Measurements from ENCODE around the gene DNAJB2.

Gene DNAJB2

DNA sequence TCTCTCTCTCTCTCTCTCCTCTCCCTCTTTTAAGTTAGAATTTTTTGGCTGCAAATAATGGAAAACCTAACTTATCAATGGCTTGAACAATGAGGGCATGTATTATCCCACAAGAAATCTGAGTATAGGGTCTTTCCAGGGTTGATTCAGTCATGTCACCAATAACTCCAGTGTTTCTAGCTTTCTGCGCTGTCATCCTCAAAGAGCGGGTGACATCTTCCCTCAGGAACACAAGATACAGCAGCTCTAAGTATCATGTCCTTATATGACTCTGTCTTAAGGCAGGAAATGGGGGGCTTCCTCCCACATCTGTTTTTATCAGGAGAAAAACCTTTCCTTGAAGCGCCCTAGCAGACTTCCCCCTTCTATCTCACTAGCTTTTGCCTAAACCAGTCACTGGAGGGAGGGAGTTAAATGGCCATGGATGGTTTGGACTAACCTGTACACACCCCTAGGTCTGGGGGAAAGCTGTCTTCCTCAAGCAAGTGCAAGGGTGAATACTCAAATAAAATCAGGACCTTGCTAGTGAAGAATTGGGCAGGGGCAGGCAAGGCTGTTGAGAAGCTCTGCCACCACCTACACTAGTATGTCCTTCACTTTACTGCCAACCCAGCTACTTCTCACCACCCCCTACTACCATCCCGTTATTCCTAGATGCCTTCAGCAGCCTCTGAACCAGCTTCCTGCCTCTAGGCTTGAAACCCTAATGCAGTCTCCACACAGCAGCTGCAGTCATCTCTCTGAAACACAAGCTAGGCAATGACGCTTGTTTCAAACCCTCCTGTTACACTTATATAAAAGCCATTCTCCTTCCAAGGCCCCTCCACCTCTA, 17.9 kb upstream of the DNAJB2 start:
- 83 to 85% methylated on average over 2 to 4 of the region's 5 CpGs for WGBS, 2 experiments (ENCODE audit: insufficient coverage in 2 of 2)
- Histone ChIP-seq H3K9me3 (ENCODE audit: control insufficient read depth, low read length) (no peaks in the 10 kb centered on the region), H3K4me3 (ENCODE audit: extremely low read depth, insufficient read depth, low read length, poor library complexity, severe bottlenecking) (no peak overlapping the region), H3K27ac (ENCODE audit: low read depth, low read length, severe bottlenecking) (no peak overlapping the region), H3K36me3 (ENCODE audit: control insufficient read depth, insufficient read depth, low read length) (no peaks in the 10 kb centered on the region), H3K4me1 (ENCODE audit: control insufficient read depth, insufficient read depth, low read length, poor library complexity, severe bottlenecking) (no peaks in the 10 kb centered on the region)

DNA sequence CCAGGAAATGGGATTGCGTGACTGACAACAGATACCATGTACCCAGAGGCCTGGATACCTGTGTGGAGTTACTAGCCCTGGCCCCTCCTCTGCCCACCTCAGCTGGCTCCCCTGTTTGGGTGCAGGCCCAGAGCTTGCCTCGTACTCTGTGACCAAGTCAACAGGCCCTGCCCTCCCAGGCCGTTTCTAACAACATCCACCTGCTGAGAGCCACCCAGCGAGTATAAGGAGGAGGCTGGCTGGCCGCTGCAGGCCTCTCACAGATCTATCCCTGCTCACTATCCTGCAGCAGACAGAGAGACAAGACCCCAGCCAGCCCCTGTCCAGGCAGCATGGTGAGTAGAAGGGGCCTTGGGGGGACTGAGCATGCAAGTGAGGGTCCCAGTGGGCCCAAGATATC, 12.9 kb upstream of the DNAJB2 start:
- Histone ChIP-seq H3K4me1 (ENCODE audit: control insufficient read depth, insufficient read depth, low read length, poor library complexity, severe bottlenecking) (no peaks in the 10 kb centered on the region), H3K36me3 (ENCODE audit: control insufficient read depth, insufficient read depth, low read length) (no peaks in the 10 kb centered on the region), H3K4me3 (ENCODE audit: extremely low read depth, insufficient read depth, low read length, poor library complexity, severe bottlenecking) (no peak overlapping the region), H3K27ac (ENCODE audit: low read depth, low read length, severe bottlenecking) (no peak overlapping the region), H3K9me3 (ENCODE audit: control insufficient read depth, low read length) (no peaks in the 10 kb centered on the region)
- 72 to 92% methylated on average over 1 to 4 of the region's 5 CpGs for WGBS, 2 experiments (ENCODE audit: insufficient coverage in 2 of 2)

DNA sequence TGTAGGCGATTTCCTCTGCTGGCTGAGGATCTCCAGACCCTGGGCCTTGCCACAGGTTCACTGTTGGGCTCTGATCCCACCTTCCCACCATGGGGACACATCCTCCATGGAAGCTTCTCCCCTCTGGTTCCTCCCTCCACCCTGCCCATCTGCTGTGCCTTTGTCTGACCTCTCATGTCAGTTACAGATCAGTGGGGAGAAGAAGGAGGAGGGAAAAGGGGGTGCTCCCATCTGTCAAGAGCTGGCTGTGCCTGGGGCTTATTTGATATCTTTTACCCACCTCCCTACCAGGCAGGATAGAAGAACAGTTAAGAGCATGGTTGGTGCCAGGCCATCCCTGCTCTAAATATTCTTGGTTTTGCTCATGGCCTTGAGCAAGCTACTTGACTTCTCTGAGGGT, 12.3 kb upstream of the DNAJB2 start:
- Histone ChIP-seq H3K9me3 (ENCODE audit: control insufficient read depth, low read length) (no peaks in the 10 kb centered on the region), H3K4me3 (ENCODE audit: extremely low read depth, insufficient read depth, low read length, poor library complexity, severe bottlenecking) (no peak overlapping the region), H3K36me3 (ENCODE audit: control insufficient read depth, insufficient read depth, low read length) (no peaks in the 10 kb centered on the region), H3K27ac (ENCODE audit: low read depth, low read length, severe bottlenecking) (no peak overlapping the region), H3K4me1 (ENCODE audit: control insufficient read depth, insufficient read depth, low read length, poor library complexity, severe bottlenecking) (no peaks in the 10 kb centered on the region)
- WGBS, 2 experiments (ENCODE audit: insufficient coverage in 2 of 2), result 86 to 100% methylated on average over 1 of the region's 1 CpG

DNA sequence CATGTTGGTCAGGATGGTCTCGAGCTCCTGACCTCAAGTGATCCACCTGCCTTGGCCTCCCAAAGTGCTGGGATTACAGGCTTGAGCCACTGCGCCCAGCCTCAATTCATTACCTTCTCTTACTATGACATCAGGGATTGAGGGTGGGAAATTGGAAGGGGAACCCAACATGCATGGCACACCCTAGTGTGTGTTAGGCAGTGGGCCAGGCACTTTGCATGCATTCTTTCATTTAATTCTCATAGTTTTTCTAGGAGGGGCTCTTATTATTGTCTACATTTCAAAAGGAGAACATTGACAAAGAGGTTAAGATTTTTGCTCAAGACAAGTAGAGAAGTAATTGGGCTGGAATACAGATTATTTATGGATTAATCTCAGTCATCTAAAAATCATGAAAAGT, 10.9 kb upstream of the DNAJB2 start:
- no peaks in the 10 kb centered on the region for H3K36me3 ChIP-seq (ENCODE audit: control insufficient read depth, insufficient read depth, low read length)
- H3K27ac ChIP-seq (ENCODE audit: low read depth, low read length, severe bottlenecking), result no peak overlapping the region
- H3K9me3 ChIP-seq (ENCODE audit: control insufficient read depth, low read length), result no peaks in the 10 kb centered on the region
- H3K4me1 ChIP-seq (ENCODE audit: control insufficient read depth, insufficient read depth, low read length, poor library complexity, severe bottlenecking), result peaks cover 6% of the 10 kb centered on the region
- WGBS, 2 experiments (ENCODE audit: insufficient coverage in 2 of 2), result 100% methylated on average over 1 of the region's 2 CpGs; no CpG with 5 or more reads in 1 of the 2 experiments
- no peak overlapping the region for H3K4me3 ChIP-seq (ENCODE audit: extremely low read depth, insufficient read depth, low read length, poor library complexity, severe bottlenecking)

DNA sequence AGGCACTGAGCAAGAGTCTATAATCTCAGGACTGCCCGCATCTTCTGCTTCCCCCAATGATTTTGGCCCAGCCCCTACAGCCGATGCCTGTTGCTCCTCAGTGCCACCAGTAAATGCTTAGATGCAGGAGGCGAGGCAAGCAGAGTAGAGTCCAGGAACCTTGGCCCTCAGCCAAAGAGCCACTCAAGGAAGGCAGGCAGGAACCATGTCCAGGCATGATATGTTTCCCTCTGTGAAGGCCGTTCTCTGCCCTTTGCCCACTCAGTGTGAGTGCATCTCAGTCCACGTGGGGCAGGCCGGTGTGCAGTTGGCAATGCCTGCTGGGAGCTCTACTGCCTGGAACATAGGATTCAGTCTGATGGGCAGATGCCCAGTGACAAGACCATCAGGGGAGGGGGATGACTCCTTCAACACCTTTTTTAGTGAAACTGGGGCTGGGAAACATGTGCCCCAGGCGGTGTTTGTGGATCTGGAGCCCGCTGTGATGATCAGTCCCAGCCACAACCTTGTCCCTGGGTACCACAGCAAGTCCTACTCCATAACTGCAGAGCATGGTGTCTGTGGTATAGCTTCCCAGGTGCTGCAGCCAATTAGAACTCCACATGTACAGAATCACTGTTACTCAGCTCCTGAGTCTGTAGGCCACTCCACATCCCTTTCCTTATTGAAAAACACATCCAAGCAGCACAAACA, 9.7 kb upstream of the DNAJB2 start:
- peaks cover 18% of the 10 kb centered on the region for H3K4me1 ChIP-seq (ENCODE audit: control insufficient read depth, insufficient read depth, low read length, poor library complexity, severe bottlenecking)
- no peak overlapping the region for H3K27ac ChIP-seq (ENCODE audit: low read depth, low read length, severe bottlenecking)
- 93 to 95% methylated on average over 8 of the region's 8 CpGs for WGBS, 2 experiments (ENCODE audit: insufficient coverage in 2 of 2)
- no peaks in the 10 kb centered on the region for H3K36me3 ChIP-seq (ENCODE audit: control insufficient read depth, insufficient read depth, low read length)
- H3K4me3 ChIP-seq (ENCODE audit: extremely low read depth, insufficient read depth, low read length, poor library complexity, severe bottlenecking), result no peak overlapping the region
- no peaks in the 10 kb centered on the region for H3K9me3 ChIP-seq (ENCODE audit: control insufficient read depth, low read length)

DNA sequence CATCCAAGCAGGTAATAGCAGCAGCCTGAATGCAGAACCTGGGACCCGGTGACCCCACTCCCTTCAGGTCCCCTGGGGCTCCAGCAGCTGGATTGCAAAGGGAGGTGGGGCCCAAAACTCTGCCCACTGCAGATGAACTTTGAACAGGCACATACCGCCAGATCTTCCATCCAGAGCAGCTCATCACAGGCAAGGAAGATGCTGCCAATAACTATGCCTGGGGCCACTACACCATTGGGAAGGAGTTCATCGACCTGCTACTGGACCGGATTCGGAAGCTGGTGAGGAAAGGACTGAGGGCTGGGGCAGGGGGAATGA, 9.2 kb upstream of the DNAJB2 start:
- no peaks in the 10 kb centered on the region for H3K9me3 ChIP-seq (ENCODE audit: control insufficient read depth, low read length)
- H3K27ac ChIP-seq (ENCODE audit: low read depth, low read length, severe bottlenecking), result no peak overlapping the region
- no peak overlapping the region for H3K4me3 ChIP-seq (ENCODE audit: extremely low read depth, insufficient read depth, low read length, poor library complexity, severe bottlenecking)
- peaks cover 18% of the 10 kb centered on the region for H3K4me1 ChIP-seq (ENCODE audit: control insufficient read depth, insufficient read depth, low read length, poor library complexity, severe bottlenecking)
- WGBS, 2 experiments (ENCODE audit: insufficient coverage in 2 of 2), result 88 to 100% methylated on average over 3 to 5 of the region's 5 CpGs
- no peaks in the 10 kb centered on the region for H3K36me3 ChIP-seq (ENCODE audit: control insufficient read depth, insufficient read depth, low read length)

DNA sequence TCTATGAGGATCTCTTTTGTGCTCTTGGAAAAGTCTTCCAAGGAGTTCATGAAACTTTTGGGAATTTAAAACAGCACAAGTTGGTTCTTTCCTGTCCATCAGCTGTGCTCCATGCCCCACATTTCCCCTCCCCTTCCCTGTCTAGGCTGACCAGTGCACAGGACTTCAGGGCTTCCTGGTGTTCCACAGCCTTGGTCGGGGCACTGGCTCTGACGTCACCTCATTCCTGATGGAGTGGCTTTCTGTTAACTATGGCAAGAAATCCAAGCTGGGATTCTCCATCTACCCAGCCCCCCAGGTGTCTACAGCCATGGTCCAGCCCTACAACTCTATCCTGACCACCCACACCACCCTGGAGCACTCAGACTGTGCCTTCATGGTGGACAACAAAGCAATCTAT, 8.1 kb upstream of the DNAJB2 start:
- 100% methylated on average over 2 of the region's 2 CpGs for WGBS, 2 experiments (ENCODE audit: insufficient coverage in 2 of 2)
- H3K9me3 ChIP-seq (ENCODE audit: control insufficient read depth, low read length), result no peaks in the 10 kb centered on the region
- H3K36me3 ChIP-seq (ENCODE audit: control insufficient read depth, insufficient read depth, low read length), result no peaks in the 10 kb centered on the region
- H3K4me1 ChIP-seq (ENCODE audit: control insufficient read depth, insufficient read depth, low read length, poor library complexity, severe bottlenecking), result peaks cover 22% of the 10 kb centered on the region
- no peak overlapping the region for H3K27ac ChIP-seq (ENCODE audit: low read depth, low read length, severe bottlenecking)
- no peak overlapping the region for H3K4me3 ChIP-seq (ENCODE audit: extremely low read depth, insufficient read depth, low read length, poor library complexity, severe bottlenecking)

DNA sequence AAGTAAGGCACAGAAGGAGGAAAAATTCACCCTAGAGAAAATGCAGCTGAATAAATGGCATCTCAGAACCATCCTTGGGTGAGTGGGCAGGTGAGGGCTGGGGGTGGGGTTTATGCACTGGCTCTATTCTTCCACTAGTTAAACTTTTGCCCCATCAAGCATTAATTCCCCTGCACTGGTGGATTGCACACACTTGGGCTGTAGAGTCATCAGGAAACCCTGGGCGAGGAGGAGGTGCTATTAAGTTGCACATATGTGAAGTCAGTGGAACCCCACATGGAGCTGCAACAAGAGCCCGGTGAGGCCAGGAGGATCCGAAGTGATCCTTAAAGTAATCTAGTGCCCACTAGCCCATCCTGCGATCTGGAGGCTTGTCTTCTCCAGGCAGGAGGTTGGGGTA, 6.8 kb upstream of the DNAJB2 start:
- Histone ChIP-seq H3K36me3 (ENCODE audit: control insufficient read depth, insufficient read depth, low read length) (no peaks in the 10 kb centered on the region), H3K27ac (ENCODE audit: low read depth, low read length, severe bottlenecking) (no peak overlapping the region), H3K4me3 (ENCODE audit: extremely low read depth, insufficient read depth, low read length, poor library complexity, severe bottlenecking) (no peak overlapping the region), H3K4me1 (ENCODE audit: control insufficient read depth, insufficient read depth, low read length, poor library complexity, severe bottlenecking) (peaks cover 25% of the 10 kb centered on the region), H3K9me3 (ENCODE audit: control insufficient read depth, low read length) (no peaks in the 10 kb centered on the region)
- 90 to 97% methylated on average over 2 to 3 of the region's 4 CpGs for WGBS, 2 experiments (ENCODE audit: insufficient coverage in 2 of 2)

DNA sequence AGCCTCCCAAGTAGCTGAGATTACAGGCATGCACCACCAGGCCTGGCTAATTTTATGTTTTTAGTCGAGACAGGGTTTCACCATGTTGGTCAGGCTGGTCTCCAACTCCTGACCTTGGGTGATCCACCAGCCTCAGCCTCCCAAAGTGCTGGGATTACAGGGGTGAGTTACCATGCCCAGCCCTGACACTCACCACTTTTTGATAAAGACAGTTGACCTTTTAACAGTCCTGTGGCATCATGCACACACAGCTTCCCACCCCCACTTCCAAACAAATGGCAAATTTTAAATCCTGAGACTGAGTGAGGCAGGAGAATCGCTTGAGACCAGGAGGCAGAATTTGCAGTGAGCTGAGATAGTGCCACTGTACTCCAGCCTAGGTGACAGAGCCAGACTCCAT, 6.2 kb upstream of the DNAJB2 start:
- no peak overlapping the region for H3K27ac ChIP-seq (ENCODE audit: low read depth, low read length, severe bottlenecking)
- H3K4me1 ChIP-seq (ENCODE audit: control insufficient read depth, insufficient read depth, low read length, poor library complexity, severe bottlenecking), result peaks cover 32% of the 10 kb centered on the region
- H3K36me3 ChIP-seq (ENCODE audit: control insufficient read depth, insufficient read depth, low read length), result no peaks in the 10 kb centered on the region
- no peak overlapping the region for H3K4me3 ChIP-seq (ENCODE audit: extremely low read depth, insufficient read depth, low read length, poor library complexity, severe bottlenecking)
- no peaks in the 10 kb centered on the region for H3K9me3 ChIP-seq (ENCODE audit: control insufficient read depth, low read length)
- 57 to 100% methylated on average over 1 of the region's 2 CpGs for WGBS, 2 experiments (ENCODE audit: insufficient coverage in 2 of 2)

DNA sequence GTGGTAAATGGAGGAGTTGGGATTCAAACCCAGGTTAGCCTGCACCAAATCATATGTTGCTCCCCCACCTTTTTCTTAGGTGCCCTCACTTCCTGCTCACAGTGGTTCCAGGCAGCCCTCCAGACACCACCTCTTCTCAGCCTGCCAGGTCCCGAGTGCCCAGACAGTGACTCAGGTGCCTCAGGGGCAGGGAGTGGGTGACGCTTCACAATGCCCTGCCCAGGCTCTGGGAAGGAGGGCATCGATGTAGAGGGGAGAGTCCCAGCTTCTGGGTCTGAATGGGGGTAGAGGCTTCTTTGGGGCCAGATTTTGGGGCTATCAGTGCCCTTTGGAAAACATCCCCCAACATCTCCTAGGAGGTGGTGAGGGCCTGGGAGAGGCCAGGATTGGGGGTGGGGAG, 5.2 kb upstream of the DNAJB2 start:
- Histone ChIP-seq H3K4me3 (ENCODE audit: extremely low read depth, insufficient read depth, low read length, poor library complexity, severe bottlenecking) (no peak overlapping the region), H3K36me3 (ENCODE audit: control insufficient read depth, insufficient read depth, low read length) (no peaks in the 10 kb centered on the region), H3K4me1 (ENCODE audit: control insufficient read depth, insufficient read depth, low read length, poor library complexity, severe bottlenecking) (peaks cover 38% of the 10 kb centered on the region), H3K27ac (ENCODE audit: low read depth, low read length, severe bottlenecking) (peak overlapping the region; percentile 94), H3K9me3 (ENCODE audit: control insufficient read depth, low read length) (no peaks in the 10 kb centered on the region)
- no CpG with 5 or more reads among the region's 3 CpGs for WGBS, 2 experiments (ENCODE audit: insufficient coverage in 2 of 2)

DNA sequence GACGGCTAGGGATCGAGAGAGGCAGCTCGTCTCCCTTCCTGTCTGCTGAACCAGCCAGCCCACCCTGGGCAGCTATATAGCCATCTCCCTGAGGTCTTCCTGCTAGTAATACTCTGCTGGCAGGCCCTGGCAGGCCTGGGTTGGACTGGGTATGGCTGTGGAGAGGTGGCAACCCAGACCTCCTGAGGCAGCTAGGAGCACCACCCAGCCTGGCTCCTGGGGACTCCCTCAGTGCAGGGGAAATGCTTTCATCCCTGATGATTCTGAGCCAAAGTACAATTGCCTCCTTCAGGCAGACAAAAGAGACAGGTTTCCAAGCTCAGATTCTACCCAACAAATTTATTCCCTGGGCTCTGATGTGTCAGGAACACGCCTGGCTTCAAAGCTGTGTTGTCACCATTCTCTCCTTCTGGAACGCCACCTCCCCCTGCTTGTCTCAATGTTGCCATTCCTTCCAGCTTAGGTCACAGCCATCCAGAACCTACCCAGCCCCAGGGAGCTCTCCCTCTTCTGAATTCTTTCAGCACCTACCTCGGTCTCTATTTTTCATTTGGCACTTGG, 4.7 kb upstream of the DNAJB2 start:
- Histone ChIP-seq H3K36me3 (ENCODE audit: control insufficient read depth, insufficient read depth, low read length) (no peaks in the 10 kb centered on the region), H3K9me3 (ENCODE audit: control insufficient read depth, low read length) (no peaks in the 10 kb centered on the region), H3K4me1 (ENCODE audit: control insufficient read depth, insufficient read depth, low read length, poor library complexity, severe bottlenecking) (peaks cover 38% of the 10 kb centered on the region), H3K27ac (ENCODE audit: low read depth, low read length, severe bottlenecking) (peak overlapping the region; percentile 94), H3K4me3 (ENCODE audit: extremely low read depth, insufficient read depth, low read length, poor library complexity, severe bottlenecking) (no peak overlapping the region)
- 53 to 54% methylated on average over 5 of the region's 6 CpGs for WGBS, 2 experiments (ENCODE audit: insufficient coverage in 2 of 2)

All from mesodermal cell (in vitro differentiated cells).